Uterus (tissue), 4 donors: ENCODE data around the gene CNFN. TPM values are rescaled to one million over a fixed set of nuclear protein-coding genes. Genes with fewer than 3 reads are reported as not detected.
A peak's percentile ranks its signal among the peaks of the same experiment; 100 is the strongest.

Experiments
- DNase-seq, 2 donors: peaks; one replicate each; pipeline ENCODE4 v3.0.0-alpha.2; 2019 to 2020
- H3K27ac ChIP-seq, 2 donors: fragments of 200-600 bp; sonication (generic); 1 replicate in 1 of 2; 2 replicates in 1 of 2; pipeline ENCODE4 v1.5.1; 2016 to 2018
- H3K27me3 ChIP-seq, 2 donors: fragments of 200-600 bp; sonication (generic); one replicate each; pipeline ENCODE4 v1.5.1; 2018 to 2019; ENCODE audit warnings: control low read depth in 1 of 2
- H3K36me3 ChIP-seq, 2 donors: fragments of 200-600 bp; sonication (generic); one replicate each; pipeline ENCODE4 v1.5.1; 2019; ENCODE audit warnings: control low read depth in 1 of 2
- H3K4me1 ChIP-seq, 2 donors: fragments of 200-600 bp; sonication (generic); one replicate each; pipeline ENCODE4 v1.5.1; 2018 to 2019; ENCODE audit warnings: control low read depth in 1 of 2
- H3K4me3 ChIP-seq, 2 donors: fragments of 200-600 bp; sonication (generic); 1 replicate in 1 of 2; 2 replicates in 1 of 2; pipeline ENCODE4 v1.5.1; 2018 to 2019; ENCODE audit warnings: mild to moderate bottlenecking in 1 of 2
- H3K9me3 ChIP-seq, 2 donors: fragments of 200-600 bp; sonication (generic); one replicate each; pipeline ENCODE4 v1.5.1; 2019; ENCODE audit warnings: control low read depth in 1 of 2
- POLR2A ChIP-seq, 2 donors: fragments of 450-650 bp; IDR thresholded peaks; one replicate each; pipeline ENCODE4 v1.6.1; 2016; ENCODE audit warnings: antibody characterized with exemption in 2 of 2, mild to moderate bottlenecking in 1 of 2, moderate library complexity in 1 of 2
- intact Hi-C: fragments of 100-400 bp; cut with DNase I; formaldehyde crosslinking; loops from one replicate; pipeline ENCODE4 v1.15.1; 2023; ENCODE audit warnings: low total_unique reads
- total RNA-seq, 4 donors: library from RNA; depleted of rRNA in 3 of 4; stranded (reverse); fragments of >200 nt in 3 of 4; gene quantifications; one replicate each; pipeline versions ENCODE4 v1.1.0 to v1.2.4, GENCODE V29; 2014 to 2023
- TF ChIP-seq, protein P1 (sequence below), 4 experiments: fragments of 200-600 bp in 2 of 4; fragments of 450-650 bp in 2 of 4; sonication (generic) in 2 of 4; IDR thresholded peaks; one replicate each; pipeline ENCODE4 v1.5.1; 2016 to 2019; ENCODE audit warnings: antibody characterized with exemption in 4 of 4, mild to moderate bottlenecking in 2 of 4, moderate library complexity in 1 of 4
- donor health status: DM: yes; HTN: yes; CAD: no.

The CNFN gene, protein sequence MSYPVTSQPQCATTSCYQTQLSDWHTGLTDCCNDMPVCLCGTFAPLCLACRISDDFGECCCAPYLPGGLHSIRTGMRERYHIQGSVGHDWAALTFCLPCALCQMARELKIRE
- total RNA-seq = 1 to 10 TPM in 1 of 4 donors, not detected in 3; 2.6 TPM

DNA sequence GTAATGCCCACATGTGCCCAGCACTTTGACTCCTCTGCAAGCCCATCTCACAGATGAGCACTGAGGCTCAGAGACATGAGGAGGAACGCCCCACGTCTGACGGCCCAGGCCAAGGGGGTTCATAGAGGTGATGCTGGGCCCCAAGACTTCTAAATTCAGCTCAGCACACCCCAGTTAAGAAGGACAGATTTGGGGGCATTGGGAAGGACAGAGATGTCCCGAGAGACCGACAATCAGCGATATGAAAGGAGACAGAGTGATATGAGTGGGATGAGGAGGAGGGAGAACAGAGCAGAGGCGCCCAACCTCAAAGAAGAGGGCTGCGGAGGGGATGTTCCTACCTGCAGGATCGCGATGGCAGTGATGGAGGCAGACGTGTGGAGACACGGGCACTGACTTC lies at the start of gene CNFN:
CNFN (minus strand) TSS at position 399 of the 400 bp plus-strand sequence. CDS start 1,260 bp downstream, outside the sequence.
- intact Hi-C loops = no loop called here
- Histone ChIP-seq H3K27ac (no peak within 1 kb of the TSS), H3K27me3 (peaks cover 0 to 19% of the 10 kb centered on the region in 2 donors), H3K4me1 (no peaks in the 10 kb centered on the region), H3K9me3 (no peaks in the 10 kb centered on the region), H3K36me3 (no peaks in the 10 kb centered on the region), H3K4me3 (no peak within 1 kb of the TSS)
- TF ChIP-seq, protein P1, sequence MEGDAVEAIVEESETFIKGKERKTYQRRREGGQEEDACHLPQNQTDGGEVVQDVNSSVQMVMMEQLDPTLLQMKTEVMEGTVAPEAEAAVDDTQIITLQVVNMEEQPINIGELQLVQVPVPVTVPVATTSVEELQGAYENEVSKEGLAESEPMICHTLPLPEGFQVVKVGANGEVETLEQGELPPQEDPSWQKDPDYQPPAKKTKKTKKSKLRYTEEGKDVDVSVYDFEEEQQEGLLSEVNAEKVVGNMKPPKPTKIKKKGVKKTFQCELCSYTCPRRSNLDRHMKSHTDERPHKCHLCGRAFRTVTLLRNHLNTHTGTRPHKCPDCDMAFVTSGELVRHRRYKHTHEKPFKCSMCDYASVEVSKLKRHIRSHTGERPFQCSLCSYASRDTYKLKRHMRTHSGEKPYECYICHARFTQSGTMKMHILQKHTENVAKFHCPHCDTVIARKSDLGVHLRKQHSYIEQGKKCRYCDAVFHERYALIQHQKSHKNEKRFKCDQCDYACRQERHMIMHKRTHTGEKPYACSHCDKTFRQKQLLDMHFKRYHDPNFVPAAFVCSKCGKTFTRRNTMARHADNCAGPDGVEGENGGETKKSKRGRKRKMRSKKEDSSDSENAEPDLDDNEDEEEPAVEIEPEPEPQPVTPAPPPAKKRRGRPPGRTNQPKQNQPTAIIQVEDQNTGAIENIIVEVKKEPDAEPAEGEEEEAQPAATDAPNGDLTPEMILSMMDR (IDR thresholded peaks at IDR 0.05) = no peak
- no peak for DNase-seq

DNA sequence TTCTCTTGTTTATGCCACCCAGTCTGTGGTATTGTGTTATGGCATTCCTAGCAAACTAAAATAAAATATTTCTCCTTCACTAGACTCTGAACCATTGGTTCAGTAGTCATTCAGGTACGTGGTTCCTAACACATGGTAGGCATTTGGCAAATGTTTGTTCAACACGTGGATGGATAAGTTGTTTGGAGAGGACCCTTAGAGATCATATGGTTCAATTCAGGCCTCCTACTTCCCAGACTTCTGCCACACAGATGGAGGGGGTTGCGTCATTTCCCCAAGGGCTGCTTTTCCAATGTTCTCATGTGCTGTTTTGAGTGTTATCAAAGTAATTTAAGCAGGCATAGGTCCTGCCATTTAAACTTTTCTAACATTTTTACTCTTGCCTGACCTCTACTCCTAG lies 45.9 kb upstream of the CNFN start:
- DNase-seq = no peak
- no peaks in the 10 kb centered on the region for H3K9me3 ChIP-seq
- H3K27ac ChIP-seq = no peak overlapping the region
- intact Hi-C loops = no loop called here
- H3K4me1 ChIP-seq = no peaks in the 10 kb centered on the region
- no peaks in the 10 kb centered on the region for H3K27me3 ChIP-seq
- no peak for TF ChIP-seq POLR2A (IDR thresholded peaks at IDR 0.05)
- TF ChIP-seq, protein P1 (IDR thresholded peaks at IDR 0.05) = no peak
- no peak overlapping the region for H3K4me3 ChIP-seq
- H3K36me3 ChIP-seq = no peaks in the 10 kb centered on the region

DNA sequence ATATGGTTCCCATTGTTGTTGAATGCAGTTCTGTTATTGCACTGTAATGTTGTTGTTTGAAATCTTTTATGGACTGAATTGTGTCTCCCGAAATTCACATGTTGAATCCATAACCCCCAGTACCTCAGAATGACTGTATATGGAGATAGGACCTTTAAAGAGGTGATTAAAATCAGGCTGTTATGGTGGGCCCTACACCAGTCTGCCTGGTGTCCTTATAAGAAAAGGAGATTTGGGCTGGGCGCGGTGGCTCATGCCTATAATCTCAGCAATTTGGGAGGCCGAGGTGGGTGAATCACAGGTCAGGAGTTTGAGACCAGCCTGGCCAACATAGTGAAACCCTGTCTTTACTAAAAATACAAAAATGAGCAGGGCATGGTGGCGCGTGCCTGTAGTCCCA lies 45.2 kb upstream of the CNFN start:
- Histone ChIP-seq H3K27ac (no peak overlapping the region), H3K4me1 (no peaks in the 10 kb centered on the region)
- intact Hi-C loops = no loop called here

DNA sequence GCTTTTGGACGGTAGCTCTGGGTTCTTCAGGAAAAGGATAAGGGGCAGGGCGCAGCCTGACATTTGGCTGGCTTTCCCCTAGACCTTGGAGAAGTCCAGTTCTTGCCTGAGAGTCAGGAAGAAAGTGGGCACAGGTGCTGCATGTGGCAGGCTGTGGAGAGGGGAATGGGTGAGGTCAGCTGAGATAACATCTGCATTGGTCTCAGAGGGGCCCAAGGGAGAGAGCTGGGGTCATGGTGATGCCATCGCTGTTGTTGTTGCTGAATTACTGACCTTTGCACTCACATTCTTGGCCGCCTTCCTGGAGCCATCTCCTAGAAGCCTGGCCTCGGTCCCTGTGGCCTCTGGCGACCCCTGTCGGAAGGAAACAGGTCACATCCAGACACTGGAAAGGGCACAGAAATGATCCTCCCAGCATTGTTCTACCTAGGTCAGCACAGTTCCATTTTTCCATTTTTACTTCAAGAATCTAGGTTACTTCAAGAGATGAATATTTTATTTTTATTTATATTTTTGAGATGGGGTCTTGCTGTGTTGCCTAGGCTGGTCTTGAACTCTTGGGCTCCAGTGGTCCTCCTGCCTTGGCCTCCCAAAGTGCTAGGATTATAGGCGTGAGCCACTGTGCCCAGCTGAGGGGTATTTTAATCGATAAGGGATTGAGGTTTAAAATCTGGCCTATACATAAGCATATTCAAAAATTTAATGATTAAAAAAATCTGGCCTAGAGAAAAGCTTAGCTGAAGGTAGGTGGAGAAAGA lies 43.6 kb upstream of the CNFN start:
- H3K4me3 ChIP-seq = no peak overlapping the region
- peak overlapping the region; percentile 15 to 61 for H3K27ac ChIP-seq
- intact Hi-C loops = no loop called here
- DNase-seq = peak; percentile 46 to 82
- TF ChIP-seq, protein P1 (IDR thresholded peaks at IDR 0.05) = peak; percentile 15 to 51 (median 40)
- no peak for TF ChIP-seq POLR2A (IDR thresholded peaks at IDR 0.05)
- no peaks in the 10 kb centered on the region for H3K9me3 ChIP-seq
- H3K27me3 ChIP-seq = no peaks in the 10 kb centered on the region
- no peaks in the 10 kb centered on the region for H3K36me3 ChIP-seq
- H3K4me1 ChIP-seq = no peaks in the 10 kb centered on the region

More for the DNA sequence above, 45.2 kb upstream of the CNFN start:
- Histone ChIP-seq H3K36me3 (no peaks in the 10 kb centered on the region), H3K27me3 (no peaks in the 10 kb centered on the region), H3K4me3 (no peak overlapping the region), H3K9me3 (no peaks in the 10 kb centered on the region)
- no peak for DNase-seq
- TF ChIP-seq, protein P1 (IDR thresholded peaks at IDR 0.05) = no peak
- no peak for TF ChIP-seq POLR2A (IDR thresholded peaks at IDR 0.05)

DNA sequence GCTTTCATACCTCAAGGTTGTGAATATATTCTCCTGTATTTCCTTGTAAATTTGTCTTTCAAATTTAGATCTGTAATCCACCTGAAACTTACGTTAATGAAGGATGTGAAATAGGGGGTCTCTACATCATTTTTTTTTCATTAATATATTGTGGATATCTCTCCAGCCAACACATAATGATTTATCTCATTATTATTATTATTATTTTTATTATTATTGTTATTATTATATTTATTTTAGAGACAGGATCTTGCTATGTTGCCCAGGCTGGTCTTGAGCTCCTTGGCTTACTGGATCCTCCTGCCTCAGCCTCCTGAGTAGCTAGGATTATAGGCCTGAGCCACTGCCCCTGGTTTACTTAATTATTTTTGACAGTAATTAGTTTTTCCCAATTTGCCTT lies 41.4 kb upstream of the CNFN start:
- TF ChIP-seq, protein P1 (IDR thresholded peaks at IDR 0.05) = no peak
- no peak for TF ChIP-seq POLR2A (IDR thresholded peaks at IDR 0.05)

More for the DNA sequence above, 41.4 kb upstream of the CNFN start:
- H3K9me3 ChIP-seq = no peaks in the 10 kb centered on the region
- H3K4me1 ChIP-seq = no peaks in the 10 kb centered on the region
- DNase-seq = no peak
- H3K27ac ChIP-seq = no peak overlapping the region
- no peak overlapping the region for H3K4me3 ChIP-seq
- intact Hi-C loops = no loop called here
- H3K36me3 ChIP-seq = no peaks in the 10 kb centered on the region
- H3K27me3 ChIP-seq = no peaks in the 10 kb centered on the region
